Nephron progenitor cell (in vitro differentiated cells): ENCODE data around the gene COL25A1.

Source experiments
- DNase-seq: peaks from one replicate; pipeline ENCODE4 v3.0.0; 2021
- H3K27ac Mint-ChIP-seq: 2 replicates; pipeline ENCODE4 v1.8.0; 2021; ENCODE audit warnings: mild to moderate bottlenecking, moderate library complexity, mixed read lengths
- H3K27me3 Mint-ChIP-seq: 2 replicates; pipeline ENCODE4 v1.8.0; 2021; ENCODE audit warnings: mild to moderate bottlenecking, low read depth, mixed read lengths; ENCODE audit not compliant: poor library complexity
- H3K36me3 Mint-ChIP-seq: 2 replicates; pipeline ENCODE4 v1.8.0; 2021; ENCODE audit warnings: low read depth, mixed read lengths
- H3K4me1 Mint-ChIP-seq: 2 replicates; pipeline ENCODE4 v1.8.0; 2021; ENCODE audit warnings: mixed read lengths
- H3K4me3 Mint-ChIP-seq: 2 replicates; pipeline ENCODE4 v1.8.0; 2021; ENCODE audit warnings: mild to moderate bottlenecking, moderate library complexity, mixed read lengths
- H3K9me3 Mint-ChIP-seq: 2 replicates; pipeline ENCODE4 v1.8.0; 2021; ENCODE audit warnings: mild to moderate bottlenecking, moderate library complexity, mixed read lengths
- CTCF ChIP-seq: fragments of 200-600 bp; sonication (generic); IDR thresholded peaks from 2 replicates; pipeline ENCODE4 v1.5.0; 2021; ENCODE audit warnings: antibody characterized with exemption

COL25A1 gene

GRCh38 chr4:109209647-109210046 lies 92.8 kb downstream of the COL25A1 start:
- Mint-ChIP-seq H3K27me3 (no peaks in the 10 kb centered on the region), H3K4me3 (no peak overlapping the region), H3K9me3 (no peaks in the 10 kb centered on the region), H3K36me3 (no peaks in the 10 kb centered on the region), H3K4me1 (peaks cover 35% of the 10 kb centered on the region), H3K27ac (no peak overlapping the region)
- TF ChIP-seq CTCF = no peak
- no peak for DNase-seq

- Mint-ChIP-seq H3K4me1 (peaks cover 35% of the 10 kb centered on the region), H3K4me3 (no peak overlapping the region), H3K27ac (peak overlapping the region; percentile 39), H3K9me3 (no peaks in the 10 kb centered on the region), H3K36me3 (no peaks in the 10 kb centered on the region), H3K27me3 (no peaks in the 10 kb centered on the region)
- no peak for TF ChIP-seq CTCF
- DNase-seq = no peak
Observed at GRCh38 chr4:109207898-109208297, 94.6 kb downstream of the COL25A1 start.

GRCh38 chr4:109207061-109207460 lies 95.4 kb downstream of the COL25A1 start:
- DNase-seq = no peak
- Mint-ChIP-seq H3K36me3 (no peaks in the 10 kb centered on the region), H3K27ac (no peak overlapping the region), H3K9me3 (no peaks in the 10 kb centered on the region), H3K27me3 (no peaks in the 10 kb centered on the region), H3K4me1 (peaks cover 35% of the 10 kb centered on the region), H3K4me3 (no peak overlapping the region)
- TF ChIP-seq CTCF = no peak

GRCh38 chr4:109206620-109207019 lies 95.8 kb downstream of the COL25A1 start:
- H3K4me3 Mint-ChIP-seq = no peak overlapping the region
- H3K36me3 Mint-ChIP-seq = no peaks in the 10 kb centered on the region
- peaks cover 35% of the 10 kb centered on the region for H3K4me1 Mint-ChIP-seq

GRCh38 chr4:109205186-109205585 lies 97.3 kb downstream of the COL25A1 start:
- Mint-ChIP-seq H3K9me3 (no peaks in the 10 kb centered on the region), H3K27me3 (no peaks in the 10 kb centered on the region), H3K4me1 (peaks cover 35% of the 10 kb centered on the region), H3K36me3 (no peaks in the 10 kb centered on the region), H3K4me3 (no peak overlapping the region), H3K27ac (peak overlapping the region; percentile 85)
- no peak for TF ChIP-seq CTCF
- no peak for DNase-seq

More at GRCh38 chr4:109206620-109207019, 95.8 kb downstream of the COL25A1 start:
- no peak for TF ChIP-seq CTCF
- Mint-ChIP-seq H3K9me3 (no peaks in the 10 kb centered on the region), H3K27me3 (no peaks in the 10 kb centered on the region), H3K27ac (peak overlapping the region; percentile 53)
- peak; percentile 22 for DNase-seq

GRCh38 chr4:109199585-109199984 lies 102.9 kb downstream of the COL25A1 start:
- no peak for DNase-seq
- Mint-ChIP-seq H3K27me3 (no peaks in the 10 kb centered on the region), H3K9me3 (no peaks in the 10 kb centered on the region), H3K4me1 (no peaks in the 10 kb centered on the region), H3K4me3 (no peak overlapping the region), H3K27ac (no peak overlapping the region), H3K36me3 (no peaks in the 10 kb centered on the region)
- no peak for TF ChIP-seq CTCF
